T-cell (primary cell): ENCODE results near the gene AEN. TPM values are rescaled to one million over a fixed set of nuclear protein-coding genes. Genes with fewer than 3 reads are reported as not detected.

Experiments
- ATAC-seq, 4 experiments: fragments of 200-7000 bp in 3 of 4; fragments of 150-1000 bp in 1 of 4; cut with Tn5 transposase; replicated peaks in 1 of 4; 1 replicate in 3 of 4; 2 replicates in 1 of 4; pipeline ENCODE4 v1.10.0; 2021; ENCODE audit warnings: moderate library complexity in 3 of 4, mild to moderate bottlenecking in 2 of 4, moderate number of reproducible peaks in 1 of 4
- CTCF ChIA-PET, 2 donors: fragments of 300-600 bp; sonication (Branson Sonifier 250); formaldehyde crosslinking; loops; one replicate each; lab custom pipeline; 2022; ENCODE audit warnings: antibody characterized with exemption in 2 of 2; lab: Charles Lee
- POLR2A ChIA-PET, 2 donors: fragments of 300-600 bp; sonication (Branson Sonifier 250); formaldehyde crosslinking; loops; one replicate each; lab custom pipeline; 2022; ENCODE audit warnings: antibody characterized with exemption in 2 of 2; lab: Charles Lee
- DNase-seq, 35 experiments: peaks; one replicate each; pipeline versions ENCODE4 v3.0.0 to v3.0.0-alpha.2; 2013 to 2023
- H3K27ac ChIP-seq: one replicate; pipeline ENCODE4 v1.5.1; 2013; ENCODE audit warnings: low read length
- H3K27me3 ChIP-seq, 2 experiments: replicated peaks in 1 of 2; 1 replicate in 1 of 2; 2 replicates in 1 of 2; pipeline versions ENCODE4 v1.6.1 to v1.7.0; 2013; ENCODE audit warnings: low read length in 1 of 2, mixed read lengths in 1 of 2; ENCODE audit not compliant: control insufficient read depth in 2 of 2, insufficient read depth in 2 of 2; ENCODE audit errors: extremely low read depth in 1 of 2
- H3K36me3 ChIP-seq, 2 donors: 1 replicate in 1 of 2; 2 replicates in 1 of 2; pipeline versions ENCODE4 v1.6.1 to v1.7.0; 2013; ENCODE audit warnings: low read length in 1 of 2; ENCODE audit not compliant: control insufficient read depth in 2 of 2, insufficient read depth in 1 of 2; ENCODE audit errors: extremely low read depth in 1 of 2
- H3K4me1 ChIP-seq, 2 experiments: 1 replicate in 1 of 2; 2 replicates in 1 of 2; pipeline versions ENCODE4 v1.6.1 to v1.7.0; 2013; ENCODE audit warnings: low read length in 2 of 2, mixed read lengths in 1 of 2; ENCODE audit not compliant: insufficient read depth in 2 of 2, control insufficient read depth in 1 of 2; ENCODE audit errors: extremely low read depth in 1 of 2
- H3K4me3 ChIP-seq, 2 donors: 1 replicate in 1 of 2; 2 replicates in 1 of 2; pipeline versions ENCODE4 v1.5.1 to v1.7.0; 2013; ENCODE audit warnings: mild to moderate bottlenecking in 2 of 2, low read length in 1 of 2, moderate library complexity in 1 of 2; ENCODE audit not compliant: control insufficient read depth in 1 of 2; ENCODE audit errors: extremely low read depth in 1 of 2
- H3K9me3 ChIP-seq: 2 replicates; pipeline ENCODE4 v1.7.0; 2013
- H3K27ac Mint-ChIP-seq, 2 donors: one replicate each; pipeline ENCODE4 v1.8.0; 2020 to 2021; ENCODE audit warnings: mild to moderate bottlenecking in 2 of 2, mixed read lengths in 2 of 2
- H3K27me3 Mint-ChIP-seq, 2 donors: one replicate each; pipeline ENCODE4 v1.8.0; 2021 to 2022; ENCODE audit warnings: mixed read lengths in 2 of 2
- H3K36me3 Mint-ChIP-seq: one replicate; pipeline ENCODE4 v1.8.0; 2021; ENCODE audit warnings: mixed read lengths
- H3K4me1 Mint-ChIP-seq, 3 donors: one replicate each; pipeline ENCODE4 v1.8.0; 2020 to 2022; ENCODE audit warnings: mixed read lengths in 3 of 3, mild to moderate bottlenecking in 1 of 3
- H3K4me3 Mint-ChIP-seq, 3 donors: one replicate each; pipeline ENCODE4 v1.8.0; 2020 to 2022; ENCODE audit warnings: mild to moderate bottlenecking in 3 of 3, mixed read lengths in 3 of 3, moderate library complexity in 3 of 3
- H3K9me3 Mint-ChIP-seq, 3 donors: one replicate each; pipeline ENCODE4 v1.8.0; 2020 to 2022; ENCODE audit warnings: mixed read lengths in 3 of 3
- WGBS: methylation state at CpG from one replicate; pipeline ENCODE4 v1.1.5; 2013; ENCODE audit warnings: missing lambda C conversion rate; ENCODE audit not compliant: insufficient coverage; 5-methylcytosine and 5-hydroxymethylcytosine counted together
- total RNA-seq, 35 experiments: library from RNA in 6 of 35; stranded (reverse) in 6 of 35; fragments of 120-200 nt in 1 of 35; gene quantifications; one replicate each; pipeline versions ENCODE4 v1.2.1 to v1.2.4 and lab custom pipeline; 2013 to 2026

AEN gene
- total RNA-seq, 5 donors from 2014 or later (not counting 1 experiment from before 2014, with no cell fraction given) = 31.1 to 69.2 (median 51.5) TPM

GRCh38 chr15:88648357-88649214 is 27.4 kb downstream of the AEN start:
- DNase-seq (peak in 5 of 35 experiments; percentile 2 to 48 (median 19)), ATAC-seq (peak in 2 of 4 experiments; percentile 13 to 28)
- Histone ChIP-seq H3K4me3 (no peak overlapping the region), H3K36me3 (peaks cover 11 to 55% of the 10 kb centered on the region in 2 donors), H3K27me3 (no peaks in the 10 kb centered on the region), H3K9me3 (no peaks in the 10 kb centered on the region), H3K4me1 (peaks cover 48 to 95% of the 10 kb centered on the region in 2 experiments), H3K27ac (peak overlapping the region; percentile 91)
- no peaks in the 10 kb centered on the region for H3K9me3 Mint-ChIP-seq
- ChIA-PET POLR2A (interaction anchor here in 1 of 2 donors (1.6 kb wide), 1 partner anchor 10 kb away, joined by 4 read pairs; the partner anchor contains the start of gene ISG20), CTCF (interaction anchor here in 1 of 2 donors (1.6 kb wide), 1 partner anchor 10 kb away, joined by 9 read pairs; the partner anchor contains the start of gene ISG20)
- no peaks in the 10 kb centered on the region for H3K27me3 Mint-ChIP-seq
- 64% methylated on average over 3 of the region's 12 CpGs for WGBS
- peaks cover 85 to 91% (median 91%) of the 10 kb centered on the region in 3 donors for H3K4me1 Mint-ChIP-seq
- peak overlapping the region; percentile 64 to 82 (median 68) for H3K4me3 Mint-ChIP-seq
- peaks cover 54% of the 10 kb centered on the region for H3K36me3 Mint-ChIP-seq
- H3K27ac Mint-ChIP-seq = peak overlapping the region; percentile 99 to 100

DNA sequence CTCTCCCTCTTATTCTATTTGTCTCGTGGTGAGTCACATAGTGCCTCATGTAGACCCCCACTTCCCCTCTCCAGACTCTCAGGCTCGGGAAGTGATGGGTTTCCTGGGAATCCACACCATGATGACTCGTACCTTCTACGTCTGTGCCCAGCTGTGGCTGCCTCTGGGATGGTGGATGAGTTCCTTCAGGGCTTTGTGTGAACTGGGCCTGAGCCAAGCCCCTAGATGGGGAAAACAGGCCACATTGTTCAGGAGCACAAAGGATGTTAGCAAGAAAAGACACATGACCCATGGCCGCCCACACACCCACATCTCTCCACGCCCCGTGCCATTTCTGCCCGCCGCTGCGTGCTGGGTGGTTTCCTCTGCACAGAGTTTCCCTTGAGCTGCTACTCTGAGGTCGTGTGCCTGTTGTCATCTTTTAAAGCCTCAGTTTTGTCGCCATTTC is 28.2 kb downstream of the AEN start:
- POLR2A ChIA-PET = interaction anchor here in 1 of 2 donors (1.6 kb wide), 1 partner anchor 11 kb away, joined by 4 read pairs; the partner anchor contains the start of gene ISG20
- H3K4me1 Mint-ChIP-seq = peaks cover 77 to 92% (median 90%) of the 10 kb centered on the region in 3 donors
- no peaks in the 10 kb centered on the region for H3K9me3 Mint-ChIP-seq
- no peaks in the 10 kb centered on the region for H3K27me3 ChIP-seq
- no peak overlapping the region for H3K4me3 ChIP-seq
- H3K4me1 ChIP-seq = peaks cover 52 to 97% of the 10 kb centered on the region in 2 experiments
- ATAC-seq (peak; percentile 84 to 93 (median 92)), DNase-seq (peak; percentile 45 to 82 (median 64))
- 10% methylated on average over 9 of the region's 12 CpGs for WGBS
- CTCF ChIA-PET = interaction anchor here (0.8 to 1.6 kb wide), 3 partner anchors 11 to 25 kb away, joined by 3 to 9 read pairs (median 4); partner anchors contain the start of gene ISG20 (in 1 of the 2)
- H3K27me3 Mint-ChIP-seq = no peaks in the 10 kb centered on the region
- no peaks in the 10 kb centered on the region for H3K9me3 ChIP-seq
- peak overlapping the region; percentile 91 for H3K27ac ChIP-seq
- peak overlapping the region; percentile 99 to 100 for H3K27ac Mint-ChIP-seq
- peak overlapping the region; percentile 64 to 82 (median 68) for H3K4me3 Mint-ChIP-seq
- peaks cover 11 to 55% of the 10 kb centered on the region in 2 donors for H3K36me3 ChIP-seq
- peaks cover 48% of the 10 kb centered on the region for H3K36me3 Mint-ChIP-seq

DNA sequence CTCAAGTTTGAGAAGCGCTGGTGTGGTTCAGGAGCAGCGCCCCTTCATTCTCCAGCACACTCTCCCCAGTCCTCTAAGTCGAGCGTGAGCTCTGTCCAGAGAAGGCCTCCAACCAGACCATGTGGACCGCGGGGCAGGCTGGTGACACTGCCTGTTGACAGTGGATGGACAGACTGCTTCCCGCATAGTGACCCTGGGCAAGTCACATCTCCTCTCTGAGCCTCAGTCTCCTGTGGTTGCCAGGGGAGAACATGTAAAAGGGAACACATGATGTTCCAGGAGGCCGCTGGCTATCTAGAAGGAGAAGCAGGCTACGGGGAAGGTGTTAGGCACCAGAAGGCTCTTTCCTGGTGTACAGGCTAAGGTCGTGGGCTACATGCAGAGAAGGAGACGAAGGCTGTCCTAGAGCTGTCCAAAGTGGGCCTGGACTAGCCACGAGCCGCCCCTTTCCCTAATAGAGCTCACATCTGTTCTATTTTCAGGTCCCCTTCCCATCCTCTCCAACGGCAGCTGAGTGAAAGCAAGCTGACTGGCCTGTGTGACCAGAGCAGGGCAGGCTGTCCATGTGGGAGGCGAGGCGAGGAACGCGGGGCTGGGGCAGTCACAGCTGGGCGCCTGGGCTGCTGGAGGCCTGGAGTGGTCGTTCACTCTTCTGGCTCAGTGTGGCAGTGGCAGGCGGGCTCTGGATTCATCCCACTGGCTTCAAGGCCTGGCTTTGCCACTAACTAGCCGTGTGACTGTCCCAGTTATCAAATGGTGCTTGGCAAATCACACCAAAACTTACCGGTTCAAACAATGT is 28.8 kb downstream of the AEN start:
- peak overlapping the region; percentile 91 for H3K27ac ChIP-seq
- no peak for ATAC-seq
- no peaks in the 10 kb centered on the region for H3K9me3 Mint-ChIP-seq
- H3K4me1 Mint-ChIP-seq = peaks cover 77 to 92% (median 90%) of the 10 kb centered on the region in 3 donors
- 92% methylated on average over 18 of the region's 23 CpGs for WGBS
- H3K36me3 ChIP-seq = peaks cover 11 to 53% of the 10 kb centered on the region in 2 donors
- peak in 3 of 35 experiments; percentile 2 to 18 (median 12) for DNase-seq
- no peaks in the 10 kb centered on the region for H3K27me3 Mint-ChIP-seq
- H3K36me3 Mint-ChIP-seq = peaks cover 51% of the 10 kb centered on the region
- ChIA-PET CTCF (interaction anchor here (0.8 to 1.6 kb wide), 3 partner anchors 11 to 25 kb away, joined by 3 to 9 read pairs (median 4); partner anchors contain the start of gene ISG20 (in 1 of the 2)), POLR2A (interaction anchor here in 1 of 2 donors (1.6 kb wide), 1 partner anchor 11 kb away, joined by 4 read pairs; the partner anchor contains the start of gene ISG20)
- peak overlapping the region; percentile 99 to 100 for H3K27ac Mint-ChIP-seq
- H3K9me3 ChIP-seq = no peaks in the 10 kb centered on the region
- H3K4me1 ChIP-seq = peaks cover 57 to 97% of the 10 kb centered on the region in 2 experiments
- H3K4me3 ChIP-seq = no peak overlapping the region
- H3K4me3 Mint-ChIP-seq = peak overlapping the region; percentile 64 to 82 (median 68)
- H3K27me3 ChIP-seq = no peaks in the 10 kb centered on the region

- WGBS = 96% methylated on average over 3 of the region's 12 CpGs
- H3K9me3 Mint-ChIP-seq = no peaks in the 10 kb centered on the region
- Histone ChIP-seq H3K27me3 (no peaks in the 10 kb centered on the region), H3K9me3 (no peaks in the 10 kb centered on the region), H3K4me3 (no peak overlapping the region), H3K36me3 (peaks cover 7 to 49% of the 10 kb centered on the region in 2 donors), H3K4me1 (peaks cover 63 to 97% of the 10 kb centered on the region in 2 experiments), H3K27ac (peak overlapping the region; percentile 91)
- CTCF ChIA-PET = no interaction called here
- peaks cover 49% of the 10 kb centered on the region for H3K36me3 Mint-ChIP-seq
- DNase-seq (peak in 2 of 35 experiments; percentile 4 to 8), ATAC-seq (no peak)
- peak overlapping the region; percentile 99 to 100 for H3K27ac Mint-ChIP-seq
- peaks cover 77 to 92% (median 90%) of the 10 kb centered on the region in 3 donors for H3K4me1 Mint-ChIP-seq
- no peaks in the 10 kb centered on the region for H3K27me3 Mint-ChIP-seq
- H3K4me3 Mint-ChIP-seq = peak overlapping the region in 2 of 3 donors; percentile 17 to 82
- POLR2A ChIA-PET = no interaction called here
Measured at GRCh38 chr15:88650556-88650955, 29.4 kb downstream of the AEN start.

- no peaks in the 10 kb centered on the region for H3K9me3 Mint-ChIP-seq
- peak in 3 of 35 experiments; percentile 5 to 11 (median 6) for DNase-seq
- Histone ChIP-seq H3K9me3 (no peaks in the 10 kb centered on the region), H3K4me3 (no peak overlapping the region), H3K27me3 (no peaks in the 10 kb centered on the region), H3K36me3 (peaks cover 6 to 43% of the 10 kb centered on the region in 2 donors), H3K27ac (peak overlapping the region; percentile 91), H3K4me1 (peaks cover 70 to 97% of the 10 kb centered on the region in 2 experiments)
- peaks cover 77 to 92% (median 90%) of the 10 kb centered on the region in 3 donors for H3K4me1 Mint-ChIP-seq
- H3K4me3 Mint-ChIP-seq = peak overlapping the region in 2 of 3 donors; percentile 17 to 55
- ChIA-PET CTCF (interaction anchor here in 1 of 2 donors (1.3 kb wide), 1 partner anchor 13 kb away, joined by 3 read pairs; no protein-coding TSS in a partner anchor), POLR2A (no interaction called here)
- no peaks in the 10 kb centered on the region for H3K27me3 Mint-ChIP-seq
- peaks cover 44% of the 10 kb centered on the region for H3K36me3 Mint-ChIP-seq
- H3K27ac Mint-ChIP-seq = peak overlapping the region; percentile 86 to 99
- ATAC-seq = no peak
- WGBS = 76% methylated on average over 2 of the region's 7 CpGs
Measured at GRCh38 chr15:88651136-88651732, 30.1 kb downstream of the AEN start.
